PC-9 (cell line): Measurements from ENCODE around the gene ZCCHC3.

Experiments
- EZH2 ChIP-seq: fragments of 200-600 bp; sonication (generic); IDR thresholded peaks from 2 replicates; pipeline ENCODE4 v1.8.0; 2017; ENCODE audit warnings: antibody characterized with exemption, low read depth
- TF ChIP-seq, protein P1 (sequence below): fragments of 200-600 bp; sonication (generic); conservative IDR thresholded peaks from 2 replicates; pipeline ENCODE4 v1.6.1; 2017; ENCODE audit warnings: mixed run types, antibody characterized with exemption, mild to moderate bottlenecking, moderate library complexity

DNA sequence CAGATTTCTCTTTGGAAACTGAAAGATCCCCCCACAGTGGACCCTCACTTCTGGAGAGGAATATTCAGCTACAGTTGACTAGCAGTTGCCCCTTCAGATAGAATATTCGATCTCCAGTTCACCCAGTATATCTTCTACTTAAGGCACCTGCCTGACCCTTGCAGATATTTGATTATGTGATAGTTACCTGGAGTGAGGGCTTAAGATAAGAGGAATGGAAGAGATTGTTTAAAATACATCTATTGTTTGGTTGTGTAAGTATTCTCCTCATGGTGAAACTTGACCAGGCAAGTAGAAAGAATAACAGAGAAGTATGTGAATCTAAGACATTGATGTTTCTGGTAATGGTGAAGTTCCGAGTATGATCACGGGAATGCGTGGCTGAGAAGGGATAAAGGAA is 1.6 kb upstream of the ZCCHC3 start:
- TF ChIP-seq, protein P1, sequence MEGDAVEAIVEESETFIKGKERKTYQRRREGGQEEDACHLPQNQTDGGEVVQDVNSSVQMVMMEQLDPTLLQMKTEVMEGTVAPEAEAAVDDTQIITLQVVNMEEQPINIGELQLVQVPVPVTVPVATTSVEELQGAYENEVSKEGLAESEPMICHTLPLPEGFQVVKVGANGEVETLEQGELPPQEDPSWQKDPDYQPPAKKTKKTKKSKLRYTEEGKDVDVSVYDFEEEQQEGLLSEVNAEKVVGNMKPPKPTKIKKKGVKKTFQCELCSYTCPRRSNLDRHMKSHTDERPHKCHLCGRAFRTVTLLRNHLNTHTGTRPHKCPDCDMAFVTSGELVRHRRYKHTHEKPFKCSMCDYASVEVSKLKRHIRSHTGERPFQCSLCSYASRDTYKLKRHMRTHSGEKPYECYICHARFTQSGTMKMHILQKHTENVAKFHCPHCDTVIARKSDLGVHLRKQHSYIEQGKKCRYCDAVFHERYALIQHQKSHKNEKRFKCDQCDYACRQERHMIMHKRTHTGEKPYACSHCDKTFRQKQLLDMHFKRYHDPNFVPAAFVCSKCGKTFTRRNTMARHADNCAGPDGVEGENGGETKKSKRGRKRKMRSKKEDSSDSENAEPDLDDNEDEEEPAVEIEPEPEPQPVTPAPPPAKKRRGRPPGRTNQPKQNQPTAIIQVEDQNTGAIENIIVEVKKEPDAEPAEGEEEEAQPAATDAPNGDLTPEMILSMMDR: no peak
- no peak for TF ChIP-seq EZH2
